Endothelial cell (in vitro differentiated cells): ENCODE results near the gene ELAPOR1. TPM values are rescaled to one million over a fixed set of nuclear protein-coding genes. Genes with fewer than 3 reads are reported as not detected.

Experiments
- DNase-seq: peaks from one replicate; pipeline ENCODE4 v3.0.0; 2021; ENCODE audit warnings: low spot score
- H3K27ac Mint-ChIP-seq: one replicate; pipeline ENCODE4 v1.8.0; 2021; ENCODE audit warnings: mixed read lengths, inconsistent platforms; ENCODE audit not compliant: unreplicated experiment
- H3K27me3 Mint-ChIP-seq: one replicate; pipeline ENCODE4 v1.8.0; 2021; ENCODE audit warnings: mild to moderate bottlenecking, moderate library complexity, mixed read lengths, inconsistent platforms; ENCODE audit not compliant: unreplicated experiment
- H3K36me3 Mint-ChIP-seq: one replicate; pipeline ENCODE4 v1.8.0; 2021; ENCODE audit warnings: mild to moderate bottlenecking, low read depth, mixed read lengths, inconsistent platforms; ENCODE audit not compliant: unreplicated experiment
- H3K4me1 Mint-ChIP-seq: one replicate; pipeline ENCODE4 v1.8.0; 2021; ENCODE audit warnings: mild to moderate bottlenecking, mixed read lengths, inconsistent platforms; ENCODE audit not compliant: unreplicated experiment
- H3K4me3 Mint-ChIP-seq: one replicate; pipeline ENCODE4 v1.8.0; 2021; ENCODE audit warnings: mild to moderate bottlenecking, mixed read lengths, inconsistent platforms; ENCODE audit not compliant: unreplicated experiment
- H3K9me3 Mint-ChIP-seq: one replicate; pipeline ENCODE4 v1.8.0; 2021; ENCODE audit warnings: mixed read lengths, inconsistent platforms; ENCODE audit not compliant: unreplicated experiment
- CTCF ChIP-seq: fragments of 200-600 bp; sonication (generic); IDR thresholded peaks from one replicate; pipeline ENCODE4 v1.5.0; 2021; ENCODE audit warnings: antibody characterized with exemption; ENCODE audit not compliant: unreplicated experiment
- total RNA-seq: library from RNA; stranded (reverse); fragmentation: NEBNext Ultra II Directional; extraction: Animal tissue kit (Norgen Biotek cat#: 25700); gene quantifications from one replicate; pipeline ENCODE4 v1.2.1, GENCODE V29; 2021; ENCODE audit not compliant: unreplicated experiment

Gene ELAPOR1
- total RNA-seq, 1 donor from 2014 or later: 0.26 TPM

DNA sequence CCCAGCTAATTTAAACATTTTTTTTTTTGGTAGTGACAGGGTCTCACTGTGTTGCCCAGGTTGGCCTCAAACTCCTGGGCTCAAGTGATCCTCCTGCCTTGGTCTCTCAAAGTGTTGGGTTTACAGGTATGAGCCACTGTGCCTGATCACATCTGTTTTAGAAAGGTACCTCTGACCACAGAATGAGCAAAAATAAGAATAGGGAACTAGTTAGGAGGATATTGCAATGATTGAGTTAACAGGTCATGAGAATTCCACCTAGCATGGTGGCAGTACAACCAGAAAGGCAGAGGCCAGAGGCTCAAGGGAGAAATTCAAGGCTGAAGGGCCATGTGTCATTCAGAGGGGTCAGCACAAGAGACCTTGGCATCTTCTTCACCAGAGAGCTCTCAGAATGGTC is 49.6 kb downstream of the ELAPOR1 start:
- Mint-ChIP-seq H3K9me3 (no peaks in the 10 kb centered on the region), H3K27me3 (peaks cover 1% of the 10 kb centered on the region), H3K4me1 (peaks cover 21% of the 10 kb centered on the region), H3K4me3 (no peak overlapping the region), H3K36me3 (no peaks in the 10 kb centered on the region), H3K27ac (no peak overlapping the region)
- no peak for TF ChIP-seq CTCF
- no peak for DNase-seq

Other genes with a start within 250 kb of the ELAPOR1 start
- 12.9 TPM for gene GPSM2, start 237.1 kb upstream of the ELAPOR1 start, total RNA-seq
- 28.2 TPM for gene CLCC1, start 150.6 kb upstream of the ELAPOR1 start, total RNA-seq
- gene WDR47, start 72.0 kb upstream of the ELAPOR1 start, total RNA-seq: 19.4 TPM
- 33.7 TPM for gene TAF13, start 38.1 kb upstream of the ELAPOR1 start, total RNA-seq
- gene TMEM167B, start 23.4 kb upstream of the ELAPOR1 start, total RNA-seq: 22.3 TPM
- gene SARS1, start 99.8 kb downstream of the ELAPOR1 start, total RNA-seq: 125 TPM
- gene CELSR2, start 135.4 kb downstream of the ELAPOR1 start, total RNA-seq: 1.6 TPM
- gene PSRC1, start 169.0 kb downstream of the ELAPOR1 start, total RNA-seq: 9.7 TPM
- not detected for gene MYBPHL, start 192.9 kb downstream of the ELAPOR1 start, total RNA-seq